Activated CD8-positive, alpha-beta T cell treated with anti-CD3 and anti-CD28 coated beads for 36 hours (primary cell): ENCODE measurements around the gene FUBP3. TPM values are rescaled to one million over a fixed set of nuclear protein-coding genes. Genes with fewer than 3 reads are reported as not detected.

Experiments
- ATAC-seq: fragments of 200-7000 bp; cut with Tn5 transposase; one replicate; pipeline ENCODE4 v1.10.0; 2021; ENCODE audit warnings: mild to moderate bottlenecking, moderate library complexity
- CTCF ChIA-PET: fragments of 350-600 bp; sonication (Branson Sonifier 250); formaldehyde crosslinking; loops from one replicate; lab custom pipeline; 2021; ENCODE audit warnings: antibody characterized with exemption; lab: Charles Lee
- POLR2A ChIA-PET: fragments of 350-600 bp; sonication (Branson Sonifier 250); formaldehyde crosslinking; loops from one replicate; lab custom pipeline; 2021; ENCODE audit warnings: antibody characterized with exemption; lab: Charles Lee
- DNase-seq: peaks from one replicate; pipeline ENCODE4 v3.0.0-alpha.2; 2020
- H3K27ac Mint-ChIP-seq: one replicate; pipeline ENCODE4 v1.8.0; 2021; ENCODE audit warnings: mild to moderate bottlenecking, mixed read lengths
- H3K27me3 Mint-ChIP-seq: one replicate; pipeline ENCODE4 v1.8.0; 2021; ENCODE audit warnings: mixed read lengths
- H3K36me3 Mint-ChIP-seq: one replicate; pipeline ENCODE4 v1.8.0; 2021; ENCODE audit warnings: low read depth, mixed read lengths
- H3K4me1 Mint-ChIP-seq: one replicate; pipeline ENCODE4 v1.8.0; 2021; ENCODE audit warnings: low read depth, mixed read lengths
- H3K4me3 Mint-ChIP-seq: one replicate; pipeline ENCODE4 v1.8.0; 2021; ENCODE audit warnings: mild to moderate bottlenecking, moderate library complexity, mixed read lengths
- H3K9me3 Mint-ChIP-seq: one replicate; pipeline ENCODE4 v1.8.0; 2021; ENCODE audit warnings: mixed read lengths
- CTCF ChIP-seq: fragments of 200-600 bp; IDR thresholded peaks from one replicate; pipeline ENCODE4 v1.8.0; 2022; ENCODE audit warnings: antibody characterized with exemption, mild to moderate bottlenecking
- intact Hi-C: fragments of 100-400 bp; cut with micrococcal nuclease; formaldehyde crosslinking; loops from one replicate; pipeline ENCODE4 v1.10.0; 2022
- total RNA-seq, 2 experiments: library from RNA; stranded (reverse); gene quantifications; one replicate each; pipeline ENCODE4 v1.2.3, GENCODE V29; 2021

Gene FUBP3
- total RNA-seq, 2 experiments from 2014 or later: 32.9 to 42.9 TPM

GRCh38 chr9:130667120-130667435 is 87.7 kb downstream of the FUBP3 start:
- Mint-ChIP-seq H3K4me1 (peaks cover 18% of the 10 kb centered on the region), H3K27ac (no peak overlapping the region), H3K4me3 (no peak overlapping the region), H3K9me3 (no peaks in the 10 kb centered on the region), H3K36me3 (no peaks in the 10 kb centered on the region), H3K27me3 (peaks cover 50% of the 10 kb centered on the region)
- ChIA-PET POLR2A (no interaction called here), CTCF (no interaction called here)
- DNase-seq (no peak), ATAC-seq (no peak)
- intact Hi-C loops: no loop called here
- no peak for TF ChIP-seq CTCF

GRCh38 chr9:130668196-130668595 is 88.8 kb downstream of the FUBP3 start:
- Mint-ChIP-seq H3K4me1 (peaks cover 13% of the 10 kb centered on the region), H3K9me3 (no peaks in the 10 kb centered on the region), H3K4me3 (no peak overlapping the region), H3K27ac (no peak overlapping the region), H3K36me3 (no peaks in the 10 kb centered on the region), H3K27me3 (peaks cover 40% of the 10 kb centered on the region)
- ATAC-seq (no peak), DNase-seq (no peak)
- ChIA-PET CTCF (interaction anchor here (2.0 kb wide), 1 partner anchor 16 kb away, joined by 8 read pairs; no protein-coding TSS in a partner anchor), POLR2A (no interaction called here)
- no peak for TF ChIP-seq CTCF
- intact Hi-C loops: no loop called here

- Mint-ChIP-seq H3K36me3 (no peaks in the 10 kb centered on the region), H3K9me3 (no peaks in the 10 kb centered on the region), H3K4me3 (no peak overlapping the region), H3K4me1 (peaks cover 11% of the 10 kb centered on the region), H3K27ac (no peak overlapping the region), H3K27me3 (peaks cover 38% of the 10 kb centered on the region)
- intact Hi-C loops: no loop called here
- no peak for TF ChIP-seq CTCF
- ATAC-seq (no peak), DNase-seq (no peak)
- ChIA-PET POLR2A (no interaction called here), CTCF (interaction anchor here (2.0 kb wide), 1 partner anchor 16 kb away, joined by 8 read pairs; no protein-coding TSS in a partner anchor)
Observed at GRCh38 chr9:130668659-130669058, 89.3 kb downstream of the FUBP3 start.

- CTCF ChIA-PET: interaction anchor here (0.8 to 0.9 kb wide), 2 partner anchors 14 to 37 kb away, joined by 3 read pairs; no protein-coding TSS in a partner anchor
- ATAC-seq: no peak
- TF ChIP-seq CTCF: no peak
Observed at GRCh38 chr9:130669965-130670364, 90.6 kb downstream of the FUBP3 start.

GRCh38 chr9:130670644-130671043 is 91.3 kb downstream of the FUBP3 start:
- no peaks in the 10 kb centered on the region for H3K36me3 Mint-ChIP-seq
- H3K27ac Mint-ChIP-seq: no peak overlapping the region
- no peak for DNase-seq
- H3K4me3 Mint-ChIP-seq: no peak overlapping the region
- peaks cover 24% of the 10 kb centered on the region for H3K27me3 Mint-ChIP-seq
- ChIA-PET POLR2A (no interaction called here), CTCF (interaction anchor here (0.8 to 0.9 kb wide), 2 partner anchors 14 to 36 kb away, joined by 3 read pairs; no protein-coding TSS in a partner anchor)
- TF ChIP-seq CTCF: no peak
- intact Hi-C loops: no loop called here
- ATAC-seq: no peak
- peaks cover under 1% of the 10 kb centered on the region for H3K4me1 Mint-ChIP-seq
- H3K9me3 Mint-ChIP-seq: no peaks in the 10 kb centered on the region

More at GRCh38 chr9:130669965-130670364, 90.6 kb downstream of the FUBP3 start:
- H3K4me3 Mint-ChIP-seq: no peak overlapping the region
- H3K9me3 Mint-ChIP-seq: no peaks in the 10 kb centered on the region
- DNase-seq: no peak
- intact Hi-C loops: no loop called here
- POLR2A ChIA-PET: no interaction called here
- H3K4me1 Mint-ChIP-seq: peaks cover 5% of the 10 kb centered on the region
- H3K27ac Mint-ChIP-seq: no peak overlapping the region
- H3K27me3 Mint-ChIP-seq: peaks cover 31% of the 10 kb centered on the region
- H3K36me3 Mint-ChIP-seq: no peaks in the 10 kb centered on the region
